NCI-H526 (cell line): ENCODE results near the gene NOG.

Experiments used
- DNase-seq, 2 experiments: peaks; one replicate each; lab custom pipeline; 2025; lab: John Stamatoyannopoulos, UW

Gene NOG

DNA sequence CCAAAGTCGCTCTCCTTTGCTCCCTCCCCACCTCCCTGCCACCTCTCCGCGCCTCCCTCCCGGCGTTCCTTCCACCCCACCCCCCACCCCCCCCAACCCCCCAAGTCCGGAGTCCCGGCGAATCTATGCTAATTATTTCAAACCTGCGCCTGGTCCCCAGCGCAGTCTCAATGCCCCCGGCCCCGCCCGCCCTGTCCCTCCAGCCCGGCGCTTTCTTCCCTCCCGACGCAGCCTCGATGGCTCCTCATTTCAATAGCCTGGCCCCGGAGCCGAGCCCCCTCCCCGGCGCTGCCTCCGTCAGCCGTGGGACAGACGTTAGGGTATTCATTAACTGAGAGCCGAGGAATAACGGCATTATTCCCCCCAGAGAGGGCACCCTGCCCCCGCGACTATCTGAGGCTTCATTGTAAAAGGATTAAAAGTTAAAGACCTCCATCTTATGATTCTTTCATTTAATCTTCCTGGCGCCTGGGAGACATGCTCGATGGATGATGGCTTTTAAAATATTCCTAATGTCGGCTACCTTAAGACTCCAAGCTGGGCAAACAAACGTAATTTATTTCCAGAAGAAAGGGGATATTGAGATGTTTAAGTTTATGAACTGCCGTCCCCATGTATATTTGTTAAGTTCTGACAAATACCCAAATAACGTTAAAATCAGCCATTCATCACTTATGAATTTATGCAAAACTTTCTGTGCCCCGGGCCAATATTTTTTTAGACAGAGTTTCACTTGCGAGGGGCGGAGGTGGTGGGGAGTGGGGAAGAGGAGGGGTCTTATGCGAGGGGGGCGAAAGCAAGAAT, 3.4 kb downstream of the NOG start:
- DNase-seq, result no peak

DNA sequence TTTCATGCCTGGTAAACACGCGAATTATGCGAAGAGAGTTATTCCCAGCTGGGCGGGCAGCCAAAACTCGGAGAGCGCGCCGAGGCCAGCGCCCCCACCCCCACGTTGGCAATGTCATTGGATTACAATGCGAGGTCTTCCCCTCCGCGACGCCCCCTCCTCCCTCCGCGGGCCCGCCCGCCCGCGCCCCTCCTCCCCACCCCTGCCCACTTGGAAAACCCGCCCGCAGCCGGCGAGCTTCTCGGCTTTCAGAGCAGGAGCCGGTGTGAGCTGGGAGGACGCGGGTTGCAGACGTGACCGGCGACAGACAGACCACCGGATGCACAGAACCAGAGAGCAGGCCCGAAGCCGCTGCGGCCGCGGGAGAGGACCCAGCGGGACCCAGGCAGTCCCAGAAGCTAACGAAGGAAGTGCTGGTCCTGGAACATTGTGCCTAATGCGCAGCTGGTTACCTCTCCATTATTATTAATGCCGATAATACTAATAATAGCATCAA, 4.0 kb downstream of the NOG start:
- DNase-seq, result peak in 1 of 2 experiments; percentile 24

DNA sequence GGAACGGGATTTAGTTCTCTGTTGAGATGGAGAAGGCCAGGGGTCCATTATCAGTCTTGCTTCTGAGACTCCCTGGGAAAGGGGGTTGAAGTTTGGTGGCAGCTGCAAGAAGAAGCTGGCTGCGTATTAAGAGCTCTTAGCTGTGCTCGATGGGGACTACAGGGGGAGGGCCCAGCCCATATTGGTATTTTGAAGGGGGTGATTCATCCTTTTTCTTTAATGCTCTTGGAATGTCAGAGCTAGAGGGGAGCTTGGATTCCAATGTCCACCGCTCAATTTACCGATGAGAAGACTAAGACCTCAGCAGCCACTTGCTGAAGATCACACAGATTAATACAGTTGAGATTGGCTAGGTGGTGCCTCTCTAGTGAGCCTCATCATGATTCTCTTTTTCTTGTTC, 5.0 kb downstream of the NOG start:
- DNase-seq, result no peak

- DNase-seq, result no peak
These were observed 5.6 kb downstream of the NOG start for GRCh38 chr17:56599088-56599487.

GRCh38 chr17:56599566-56599965, 6.1 kb downstream of the NOG start:
- DNase-seq, result no peak

DNA sequence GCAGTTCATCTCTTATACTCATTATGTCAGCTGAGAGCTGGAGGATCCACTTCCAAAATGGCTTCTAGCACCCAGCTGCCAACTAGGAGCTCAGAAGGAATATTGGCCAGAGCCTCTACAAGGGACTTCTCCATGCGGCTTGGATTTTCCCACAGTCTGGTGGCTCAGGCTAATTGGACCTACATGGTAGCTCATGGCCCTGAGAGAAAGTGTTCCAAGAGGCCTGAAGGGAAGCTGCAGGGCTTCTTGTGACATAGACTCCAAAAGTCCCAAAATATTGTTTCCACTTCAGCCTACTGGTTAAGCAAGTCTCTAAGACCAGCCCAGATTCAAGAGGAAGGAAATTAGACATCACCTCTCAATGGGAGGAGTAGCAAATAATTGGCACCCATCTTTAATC, 6.8 kb downstream of the NOG start:
- DNase-seq, result no peak

DNA sequence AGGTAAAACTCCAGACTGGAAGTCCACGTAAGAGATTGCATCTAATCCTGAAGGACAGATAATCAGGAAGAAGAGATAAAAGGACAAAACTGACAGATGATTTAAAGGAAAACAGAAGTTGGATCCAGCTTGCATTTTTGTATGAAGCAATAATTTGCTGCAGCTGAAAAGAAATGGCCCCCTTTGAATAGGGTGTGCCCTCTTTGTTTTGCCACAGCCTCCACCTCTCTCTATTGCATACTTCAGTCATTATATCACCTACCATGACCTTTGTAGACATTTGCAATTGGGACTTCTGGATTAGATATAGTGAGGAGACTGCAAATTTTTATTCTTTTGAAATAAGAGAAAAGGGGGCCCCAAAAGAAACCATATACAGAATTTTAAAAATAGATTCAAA, 8.1 kb downstream of the NOG start:
- no peak for DNase-seq

- DNase-seq, result no peak
These were observed 9.0 kb downstream of the NOG start for GRCh38 chr17:56602292-56603130.

DNA sequence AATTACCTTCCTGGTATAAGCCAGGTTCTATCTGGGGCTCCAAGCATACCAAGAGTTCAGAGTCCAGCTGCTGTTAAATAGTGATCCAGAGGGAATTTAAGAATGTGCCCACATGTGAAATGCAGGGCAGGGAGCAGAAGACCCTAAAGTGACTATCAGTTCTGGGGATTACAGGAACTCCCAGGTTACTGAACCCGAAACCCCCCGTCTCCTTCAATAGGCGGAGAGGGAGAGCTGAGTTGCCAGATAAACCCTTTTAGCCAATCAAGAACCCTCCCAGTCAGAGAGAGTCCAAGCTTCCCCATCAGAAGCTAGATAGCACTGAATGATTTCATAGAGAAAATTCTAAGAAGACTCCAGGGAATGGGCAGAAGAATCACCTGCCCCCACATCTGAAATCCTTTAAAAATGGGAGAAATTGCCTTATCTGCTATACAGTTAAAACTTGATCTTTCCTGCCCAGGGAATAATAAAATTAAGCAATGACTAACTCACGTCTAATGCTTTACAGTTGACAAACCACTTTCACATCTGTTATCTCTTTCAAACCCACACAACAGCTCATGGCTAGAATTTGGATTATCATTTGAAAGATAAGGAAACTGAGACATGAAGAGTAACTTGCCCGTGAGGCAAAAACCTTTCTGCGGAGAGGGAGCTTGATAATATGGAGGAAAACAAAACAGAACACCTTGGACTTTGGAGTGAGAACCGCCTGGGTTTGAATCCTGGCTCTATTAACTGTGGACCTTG, 10.2 kb downstream of the NOG start:
- no peak for DNase-seq

- no peak for DNase-seq
These were observed 11.3 kb downstream of the NOG start for GRCh38 chr17:56604691-56605290.

DNA sequence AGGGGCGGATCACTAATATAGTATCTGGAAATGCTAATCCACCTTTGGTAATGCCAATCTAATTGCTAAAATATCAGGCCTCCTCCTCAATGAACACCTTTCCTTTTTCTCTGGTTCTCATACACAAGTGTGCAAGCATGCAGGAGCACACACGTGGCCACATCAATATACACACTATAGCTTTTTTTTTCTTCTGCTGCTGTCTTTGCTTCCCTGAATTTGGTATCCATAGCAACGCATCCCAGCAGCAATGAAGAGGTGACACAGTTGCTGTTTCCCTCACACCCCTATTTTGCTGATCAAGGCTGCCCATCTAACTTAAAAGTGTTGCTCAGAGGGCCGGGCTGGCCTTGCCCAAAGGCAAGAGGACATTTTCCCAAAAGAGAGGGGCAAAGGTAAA, 15.4 kb downstream of the NOG start:
- no peak for DNase-seq

GRCh38 chr17:56610321-56610720, 16.8 kb downstream of the NOG start:
- no peak for DNase-seq

GRCh38 chr17:56613131-56613530, 19.6 kb downstream of the NOG start:
- DNase-seq, result no peak

- no peak for DNase-seq
These were observed 21.0 kb downstream of the NOG start for GRCh38 chr17:56614522-56614921.

DNA sequence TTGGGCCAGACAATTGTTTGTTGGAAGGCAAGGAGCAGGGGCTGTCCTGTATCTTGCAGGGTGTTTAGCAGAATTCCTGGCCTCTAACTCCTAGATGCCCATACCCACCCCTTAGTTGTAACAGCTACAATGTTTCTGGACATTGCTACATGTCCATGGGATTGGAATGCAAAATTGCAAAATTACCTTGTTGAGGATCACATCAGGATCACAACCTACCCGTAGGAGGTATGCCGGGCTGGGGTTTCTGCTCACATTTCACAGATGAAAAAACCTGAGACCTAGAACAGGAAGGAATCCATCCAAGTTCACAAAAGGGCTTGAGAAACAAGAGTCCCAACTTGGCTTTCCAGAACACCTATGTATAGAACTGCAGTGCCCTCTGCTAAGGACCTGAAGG, 22.7 kb downstream of the NOG start:
- no peak for DNase-seq

DNA sequence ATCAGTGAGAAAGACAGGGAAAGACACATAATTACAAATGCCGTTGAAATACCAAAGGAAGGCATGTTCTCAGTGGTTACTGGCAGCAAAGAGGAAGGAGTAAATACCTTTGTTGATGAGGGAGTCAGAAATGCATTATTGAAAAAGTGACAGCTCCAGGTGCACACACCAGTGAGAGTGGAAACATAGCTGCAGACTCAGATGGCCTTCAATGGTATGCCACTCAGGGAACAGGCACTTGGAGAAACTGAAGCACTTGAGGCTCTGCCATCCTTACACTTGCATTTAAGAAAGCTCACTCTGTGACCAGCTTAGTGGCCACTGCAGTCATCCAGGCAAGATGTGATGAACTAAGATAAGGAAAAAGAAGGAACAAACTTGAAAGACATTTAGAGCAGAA, 29.9 kb downstream of the NOG start:
- no peak for DNase-seq

DNA sequence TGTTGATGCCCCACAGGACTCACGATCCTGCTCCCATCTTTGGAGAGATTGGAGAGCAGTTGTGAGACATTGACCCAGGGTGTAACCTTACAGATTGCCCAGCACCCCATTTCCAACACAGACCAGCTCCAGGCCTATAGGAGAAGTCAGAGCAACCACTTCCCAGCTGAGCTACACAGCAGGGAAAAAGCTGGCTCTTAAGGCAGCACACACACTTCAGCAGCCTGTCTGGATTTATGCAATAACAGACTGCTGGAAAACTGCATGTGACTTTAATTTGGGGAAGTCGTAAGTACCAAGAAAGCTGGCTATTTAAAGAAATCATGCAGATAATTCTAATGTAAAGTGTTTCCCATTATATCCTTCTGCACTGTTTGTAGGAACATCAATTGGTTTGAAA, 30.8 kb downstream of the NOG start:
- no peak for DNase-seq

DNA sequence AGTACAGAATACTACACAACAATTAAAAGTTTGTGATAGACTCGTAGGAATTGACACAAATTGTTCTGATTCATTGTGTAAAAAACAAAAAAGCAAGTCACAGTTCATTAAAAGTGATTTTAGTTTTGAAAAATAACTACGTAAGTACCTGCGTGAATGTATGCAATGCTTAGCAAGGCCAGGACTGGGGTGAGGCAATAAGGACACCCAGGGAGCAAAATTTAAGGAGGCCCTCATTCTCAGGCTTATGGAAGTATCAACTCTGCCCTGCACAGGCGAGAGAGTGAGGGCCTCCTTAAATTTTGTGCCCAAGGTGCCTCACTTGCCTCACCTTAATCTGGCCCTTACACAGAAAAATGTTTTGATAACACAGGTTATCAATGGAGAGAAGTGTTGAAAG, 31.4 kb downstream of the NOG start:
- no peak for DNase-seq

- DNase-seq, result peak in 1 of 2 experiments; percentile 19
These were observed 36.1 kb downstream of the NOG start for GRCh38 chr17:56629531-56630075.

GRCh38 chr17:56630202-56630601, 36.7 kb downstream of the NOG start:
- DNase-seq, result no peak

DNA sequence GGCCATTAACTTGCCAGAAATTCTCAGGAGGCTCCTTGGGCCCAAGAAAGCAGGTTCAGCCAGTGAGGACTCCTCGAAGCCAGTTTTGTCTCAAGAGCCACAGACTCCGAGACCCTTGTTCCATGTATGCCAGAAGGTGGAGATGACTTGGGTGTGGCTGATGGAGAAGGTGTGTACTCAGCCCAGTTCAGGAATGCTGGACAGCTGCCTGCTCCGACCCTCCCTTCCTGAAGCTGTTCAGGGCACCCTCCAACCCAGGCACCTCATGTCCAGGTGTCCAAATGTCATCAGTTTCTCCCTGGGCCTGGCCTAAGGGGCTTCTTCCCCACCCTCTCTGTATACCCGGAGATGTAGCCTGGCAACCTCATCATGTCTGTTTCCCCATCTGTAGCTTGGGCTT, 40.2 kb downstream of the NOG start:
- no peak for DNase-seq

GRCh38 chr17:56635641-56636040, 42.1 kb downstream of the NOG start:
- DNase-seq, result no peak
